Measurements from ENCODE around the gene SPTLC3.
"Not testable (repeated sequence)": the region's sequence is repeated elsewhere in the genome, so short reads cannot be mapped to it uniquely, and the experiment has no call there.

Gene SPTLC3

DNA sequence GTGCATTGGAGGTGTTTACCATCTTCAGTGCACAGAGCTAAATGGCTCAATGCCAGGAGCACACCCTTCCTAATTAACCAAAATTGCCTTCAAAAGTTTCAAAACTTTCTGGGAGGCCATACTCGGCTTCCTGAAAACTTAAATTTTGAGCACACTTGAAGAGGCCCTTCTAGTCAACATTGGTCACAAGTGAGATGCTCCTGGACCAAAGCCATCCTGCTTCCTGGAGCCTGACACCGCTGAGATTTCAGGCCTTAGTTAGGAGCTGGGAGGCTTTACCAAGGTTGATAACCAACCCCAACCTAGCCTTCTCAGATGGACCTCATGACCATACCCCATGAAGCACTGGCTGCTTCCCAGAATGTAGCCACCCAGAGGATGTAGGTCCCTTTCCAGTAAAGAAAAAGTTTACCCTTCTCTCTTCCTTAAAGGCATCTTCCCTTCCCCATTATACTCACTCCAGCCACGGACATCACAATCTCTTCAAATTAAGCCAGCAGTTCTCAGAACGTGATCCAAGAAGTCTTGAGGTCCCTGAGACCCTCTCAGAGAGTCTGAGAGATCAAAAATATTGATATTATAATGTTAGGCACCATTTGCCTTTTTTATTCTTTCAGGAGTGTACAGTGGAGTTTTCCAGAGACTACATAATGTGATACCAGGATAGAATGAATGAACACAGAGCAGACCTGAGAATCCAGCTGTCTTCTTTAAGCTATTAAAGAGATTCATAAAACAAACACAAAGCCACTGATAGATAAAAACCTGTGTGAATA is 32.8 kb upstream of the SPTLC3 start:
- Histone ChIP-seq H3K36me3 (ENCODE audit: insufficient read depth, low read depth, low read length) (no peaks in the 10 kb centered on the region), H3K27me3 (ENCODE audit: insufficient read depth, low read length) (no peaks in the 10 kb centered on the region), H3K9me3 (ENCODE audit: insufficient read depth, low read depth, low read length) (no peaks in the 10 kb centered on the region), H3K4me1 (ENCODE audit: insufficient read depth, low read length) (no peaks in the 10 kb centered on the region), H3K9ac (ENCODE audit: low read depth, low read length) (no peak overlapping the region), H3K27ac (ENCODE audit: low read length) (no peak overlapping the region), H3K4me3 (ENCODE audit: low read length) (no peak overlapping the region)

- Histone ChIP-seq H3K27me3 (ENCODE audit: insufficient read depth, low read length) (no peaks in the 10 kb centered on the region), H3K4me3 (ENCODE audit: low read length) (no peak overlapping the region), H3K9me3 (ENCODE audit: insufficient read depth, low read depth, low read length) (no peaks in the 10 kb centered on the region), H3K36me3 (ENCODE audit: insufficient read depth, low read depth, low read length) (no peaks in the 10 kb centered on the region), H3K4me1 (ENCODE audit: insufficient read depth, low read length) (no peaks in the 10 kb centered on the region), H3K9ac (ENCODE audit: low read depth, low read length) (no peak overlapping the region), H3K27ac (ENCODE audit: low read length) (no peak overlapping the region)
These were observed 32.0 kb upstream of the SPTLC3 start for GRCh38 chr20:12976720-12977309.

DNA sequence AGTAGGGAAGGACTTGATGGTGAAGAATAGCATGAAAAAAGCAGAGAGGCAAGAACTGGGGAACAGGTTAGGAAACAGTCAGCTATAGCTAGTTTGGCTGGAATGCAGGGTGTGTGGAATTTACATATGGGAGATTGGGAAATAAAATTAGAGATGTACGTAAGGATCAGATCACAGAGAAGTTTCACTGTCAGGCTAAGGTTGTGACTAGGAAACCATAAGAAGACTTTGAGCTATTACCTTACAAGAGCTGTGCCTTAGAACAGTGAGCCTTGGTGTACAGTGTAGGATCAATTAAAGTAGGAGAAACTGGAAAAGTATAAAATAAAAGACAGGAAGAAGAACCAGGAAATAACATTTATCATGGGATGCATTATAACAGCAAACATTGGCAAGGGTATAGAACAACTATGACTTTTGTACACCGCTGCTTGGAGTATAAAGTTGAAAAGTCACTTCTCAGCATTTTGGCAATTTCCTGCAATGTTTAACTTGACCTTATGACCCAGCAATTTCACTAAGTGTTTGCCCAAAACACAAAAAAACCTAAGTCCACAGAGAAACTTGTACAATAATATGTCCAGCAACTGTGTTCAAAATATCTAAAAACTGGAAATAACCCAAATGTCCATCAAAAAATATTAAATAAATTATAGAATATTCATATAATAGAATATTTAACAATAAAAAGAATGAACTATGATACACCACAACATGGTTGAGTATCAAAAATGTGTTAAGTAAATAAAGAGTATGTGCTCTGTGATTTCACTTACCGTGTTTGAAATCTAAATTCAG is 31.2 kb upstream of the SPTLC3 start:
- Histone ChIP-seq H3K4me1 (ENCODE audit: insufficient read depth, low read length) (no peaks in the 10 kb centered on the region), H3K36me3 (ENCODE audit: insufficient read depth, low read depth, low read length) (no peaks in the 10 kb centered on the region), H3K4me3 (ENCODE audit: low read length) (no peak overlapping the region), H3K9ac (ENCODE audit: low read depth, low read length) (no peak overlapping the region), H3K9me3 (ENCODE audit: insufficient read depth, low read depth, low read length) (no peaks in the 10 kb centered on the region), H3K27me3 (ENCODE audit: insufficient read depth, low read length) (no peaks in the 10 kb centered on the region), H3K27ac (ENCODE audit: low read length) (no peak overlapping the region)

DNA sequence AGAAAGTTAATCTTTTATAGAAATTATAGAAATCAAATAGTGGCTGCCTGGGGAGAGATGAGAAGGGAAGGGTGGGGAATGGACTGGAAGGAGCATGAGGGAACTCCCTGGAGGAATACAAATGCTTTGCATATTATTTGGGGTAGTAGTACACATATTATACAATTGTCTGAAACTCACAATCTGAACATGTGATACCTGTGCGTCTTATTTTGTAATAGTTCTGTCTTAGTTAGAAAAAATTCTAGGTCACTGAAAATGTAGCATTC is 30.7 kb upstream of the SPTLC3 start:
- Histone ChIP-seq H3K4me3 (ENCODE audit: low read length) (no peak overlapping the region), H3K9ac (ENCODE audit: low read depth, low read length) (no peak overlapping the region), H3K27me3 (ENCODE audit: insufficient read depth, low read length) (no peaks in the 10 kb centered on the region), H3K4me1 (ENCODE audit: insufficient read depth, low read length) (no peaks in the 10 kb centered on the region), H3K9me3 (ENCODE audit: insufficient read depth, low read depth, low read length) (no peaks in the 10 kb centered on the region), H3K27ac (ENCODE audit: low read length) (no peak overlapping the region), H3K36me3 (ENCODE audit: insufficient read depth, low read depth, low read length) (no peaks in the 10 kb centered on the region)

- Histone ChIP-seq H3K4me3 (ENCODE audit: low read length) (no peak overlapping the region), H3K9me3 (ENCODE audit: insufficient read depth, low read depth, low read length) (no peaks in the 10 kb centered on the region), H3K9ac (ENCODE audit: low read depth, low read length) (no peak overlapping the region), H3K27ac (ENCODE audit: low read length) (no peak overlapping the region), H3K27me3 (ENCODE audit: insufficient read depth, low read length) (no peaks in the 10 kb centered on the region), H3K4me1 (ENCODE audit: insufficient read depth, low read length) (no peaks in the 10 kb centered on the region), H3K36me3 (ENCODE audit: insufficient read depth, low read depth, low read length) (no peaks in the 10 kb centered on the region)
These were observed 29.9 kb upstream of the SPTLC3 start for GRCh38 chr20:12978613-12979495.

- not testable (repeated sequence) for H3K9me3 ChIP-seq (ENCODE audit: insufficient read depth, low read depth, low read length)
These were observed 29.1 kb upstream of the SPTLC3 start for GRCh38 chr20:12979713-12980112.

DNA sequence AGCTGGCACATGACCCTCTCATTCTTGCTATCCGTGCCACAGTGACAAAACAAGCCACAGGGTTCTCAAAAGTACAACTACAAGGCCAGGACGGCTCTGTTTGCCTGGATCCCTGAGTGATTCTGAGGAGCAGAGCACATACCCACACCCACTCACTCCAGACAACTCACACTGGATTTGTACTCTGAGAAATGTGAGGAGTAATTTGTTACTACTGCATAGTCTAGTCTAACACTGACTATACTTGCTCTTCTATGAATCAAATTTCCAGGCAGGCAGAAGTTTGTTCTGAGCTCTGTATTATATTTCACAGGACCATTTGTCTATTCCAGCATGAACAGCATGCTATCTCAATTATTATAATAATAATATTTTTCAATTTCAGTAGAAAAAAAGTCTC is 26.7 kb upstream of the SPTLC3 start:
- Histone ChIP-seq H3K36me3 (ENCODE audit: insufficient read depth, low read depth, low read length) (no peaks in the 10 kb centered on the region), H3K27me3 (ENCODE audit: insufficient read depth, low read length) (no peaks in the 10 kb centered on the region), H3K9ac (ENCODE audit: low read depth, low read length) (no peak overlapping the region), H3K4me3 (ENCODE audit: low read length) (no peak overlapping the region), H3K9me3 (ENCODE audit: insufficient read depth, low read depth, low read length) (no peaks in the 10 kb centered on the region), H3K27ac (ENCODE audit: low read length) (no peak overlapping the region), H3K4me1 (ENCODE audit: insufficient read depth, low read length) (no peaks in the 10 kb centered on the region)

More at GRCh38 chr20:12979713-12980112, 29.1 kb upstream of the SPTLC3 start:
- H3K27ac ChIP-seq (ENCODE audit: low read length); H3K4me1 ChIP-seq (ENCODE audit: insufficient read depth, low read length); H3K36me3 ChIP-seq (ENCODE audit: insufficient read depth, low read depth, low read length); H3K9ac ChIP-seq (ENCODE audit: low read depth, low read length); H3K27me3 ChIP-seq (ENCODE audit: insufficient read depth, low read length); H3K4me3 ChIP-seq (ENCODE audit: low read length): not testable (repeated sequence)

DNA sequence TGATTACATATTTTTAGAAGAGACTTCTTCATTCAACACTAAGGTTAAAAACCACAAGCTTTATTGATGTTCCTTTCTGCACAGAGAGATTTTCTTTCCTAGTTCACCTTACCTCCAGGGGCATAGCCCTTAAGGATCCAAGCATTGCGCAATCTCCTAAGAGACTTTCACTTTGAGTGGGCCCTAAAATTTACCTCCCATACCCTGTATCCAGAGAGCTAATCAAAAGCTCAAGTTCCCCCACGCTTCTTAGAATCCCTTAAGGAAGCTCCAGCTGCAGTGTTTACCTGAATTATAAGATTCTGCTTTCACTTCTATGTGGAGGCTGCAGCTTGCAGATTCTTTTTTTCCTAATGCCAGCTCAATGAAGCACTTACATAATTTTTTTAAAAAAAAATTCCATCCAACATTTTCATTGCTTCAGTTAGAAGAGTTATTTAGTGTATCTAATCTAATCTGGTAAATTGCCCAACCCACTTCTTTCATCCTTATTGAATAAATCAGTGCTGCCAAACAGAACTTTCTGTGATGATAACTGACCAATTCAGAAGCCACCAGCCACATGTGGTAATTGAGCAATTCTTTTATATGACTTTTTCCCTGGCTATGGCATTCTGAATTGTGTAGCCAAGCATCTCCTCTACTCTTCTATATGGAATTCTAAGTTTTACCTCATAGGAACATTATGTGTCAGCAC is 24.6 kb upstream of the SPTLC3 start:
- H3K27ac ChIP-seq (ENCODE audit: low read length), result no peak overlapping the region
- H3K4me3 ChIP-seq (ENCODE audit: low read length), result no peak overlapping the region
- H3K4me1 ChIP-seq (ENCODE audit: insufficient read depth, low read length), result no peaks in the 10 kb centered on the region
- H3K36me3 ChIP-seq (ENCODE audit: insufficient read depth, low read depth, low read length), result no peaks in the 10 kb centered on the region
- H3K9ac ChIP-seq (ENCODE audit: low read depth, low read length), result no peak overlapping the region
- no peaks in the 10 kb centered on the region for H3K27me3 ChIP-seq (ENCODE audit: insufficient read depth, low read length)
- H3K9me3 ChIP-seq (ENCODE audit: insufficient read depth, low read depth, low read length), result no peaks in the 10 kb centered on the region

DNA sequence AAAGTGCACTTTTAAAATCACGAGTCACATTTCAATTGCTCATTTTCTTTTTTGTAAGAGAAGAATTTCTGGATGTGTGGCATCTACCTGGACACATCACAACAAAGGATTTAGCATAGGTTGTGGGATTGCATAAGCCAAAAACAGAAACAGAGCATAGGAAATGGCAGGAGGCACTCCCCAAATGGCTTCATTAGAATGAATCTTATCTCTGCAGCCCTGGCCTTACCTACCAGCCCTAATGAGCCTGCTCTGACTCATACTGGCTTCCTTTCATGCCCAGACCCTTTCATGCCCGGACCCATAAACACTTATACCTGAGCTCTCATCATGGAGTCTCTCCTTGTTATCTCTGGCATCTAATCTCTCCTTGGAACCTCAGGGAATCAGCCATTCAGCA is 23.9 kb upstream of the SPTLC3 start:
- H3K9ac ChIP-seq (ENCODE audit: low read depth, low read length), result no peak overlapping the region
- no peaks in the 10 kb centered on the region for H3K27me3 ChIP-seq (ENCODE audit: insufficient read depth, low read length)
- no peak overlapping the region for H3K4me3 ChIP-seq (ENCODE audit: low read length)
- no peaks in the 10 kb centered on the region for H3K36me3 ChIP-seq (ENCODE audit: insufficient read depth, low read depth, low read length)
- H3K9me3 ChIP-seq (ENCODE audit: insufficient read depth, low read depth, low read length), result no peaks in the 10 kb centered on the region
- peaks cover under 1% of the 10 kb centered on the region; the same call in 1 of the 2 replicates for H3K4me1 ChIP-seq (ENCODE audit: insufficient read depth, low read length)
- H3K27ac ChIP-seq (ENCODE audit: low read length), result no peak overlapping the region

DNA sequence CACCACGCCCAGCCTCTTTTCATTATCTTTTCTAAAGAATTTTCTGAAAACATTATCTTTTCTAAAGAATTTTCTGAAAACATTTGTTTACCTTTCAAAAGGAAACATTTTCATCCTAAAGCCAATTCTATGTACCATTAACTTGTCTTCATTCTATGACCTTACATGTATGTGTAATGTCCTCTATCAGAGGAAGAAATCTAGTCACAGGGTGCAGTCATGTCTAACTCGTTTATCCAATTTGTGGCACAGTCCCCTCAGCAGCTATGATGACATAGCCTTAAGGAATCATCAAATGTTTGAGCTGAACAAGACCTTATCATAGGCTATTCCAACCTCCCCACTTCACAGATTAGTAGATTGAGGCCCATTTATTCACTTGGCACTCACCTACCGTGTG is 21.5 kb upstream of the SPTLC3 start:
- Histone ChIP-seq H3K4me3 (ENCODE audit: low read length) (no peak overlapping the region), H3K27ac (ENCODE audit: low read length) (no peak overlapping the region), H3K27me3 (ENCODE audit: insufficient read depth, low read length) (no peaks in the 10 kb centered on the region), H3K9ac (ENCODE audit: low read depth, low read length) (no peak overlapping the region), H3K36me3 (ENCODE audit: insufficient read depth, low read depth, low read length) (no peaks in the 10 kb centered on the region), H3K4me1 (ENCODE audit: insufficient read depth, low read length) (peaks cover 5% of the 10 kb centered on the region; the same call in 1 of the 2 replicates), H3K9me3 (ENCODE audit: insufficient read depth, low read depth, low read length) (no peaks in the 10 kb centered on the region)

DNA sequence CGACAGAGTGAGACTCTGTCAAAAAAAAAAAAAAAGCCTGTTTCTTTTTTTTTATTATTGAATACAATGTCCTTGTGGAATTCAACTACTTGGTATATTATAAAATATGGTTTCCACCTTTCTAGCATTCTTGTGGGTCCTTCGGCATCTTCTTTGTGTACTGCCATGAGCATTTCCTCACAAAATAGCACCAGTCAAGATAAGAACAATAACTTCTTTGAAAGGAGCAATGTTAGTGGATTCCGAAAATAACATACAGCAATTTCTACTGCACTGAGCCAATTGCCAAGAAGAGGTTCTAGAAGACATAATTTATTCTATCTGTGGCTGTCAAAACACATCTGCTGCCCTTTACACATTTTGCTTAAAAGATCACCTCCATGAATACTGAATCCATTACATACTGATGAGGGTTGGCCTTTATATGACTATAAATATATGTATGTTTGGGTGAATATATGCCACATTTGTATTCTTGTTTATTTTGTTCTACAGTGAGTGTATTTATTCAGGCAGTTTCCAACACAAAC is 19.1 kb upstream of the SPTLC3 start:
- Histone ChIP-seq H3K9ac (ENCODE audit: low read depth, low read length) (no peak overlapping the region), H3K36me3 (ENCODE audit: insufficient read depth, low read depth, low read length) (no peaks in the 10 kb centered on the region), H3K4me1 (ENCODE audit: insufficient read depth, low read length) (peaks cover 5% of the 10 kb centered on the region; the same call in 1 of the 2 replicates), H3K9me3 (ENCODE audit: insufficient read depth, low read depth, low read length) (no peaks in the 10 kb centered on the region), H3K4me3 (ENCODE audit: low read length) (no peak overlapping the region), H3K27me3 (ENCODE audit: insufficient read depth, low read length) (no peaks in the 10 kb centered on the region), H3K27ac (ENCODE audit: low read length) (no peak overlapping the region)

Measured in iPS-20b (cell line).